ENCODE measurements around the gene LUZP2.

GRCh38 chr11:24855951-24856350, 359.1 kb downstream of the LUZP2 start:
- TF ChIP-seq CTCF (IDR thresholded peaks at IDR 0.05), result no peak
- no peak for TF ChIP-seq POLR2AphosphoS5 (IDR thresholded peaks at IDR 0.05)
